GM18511 (cell line): ENCODE results near the gene DPP9.
"Not testable (repeated sequence)": the region's sequence is repeated elsewhere in the genome, so short reads cannot be mapped to it uniquely, and the experiment has no call there.

ENCODE experiments used
- ATAC-seq: cut with Tn5 transposase; IDR thresholded peaks from one replicate; pipeline ENCODE4 v1.9.1; 2021; ENCODE audit warnings: mild to moderate bottlenecking, moderate library complexity; ENCODE audit not compliant: unreplicated experiment

DPP9 gene

GRCh38 chr19:4742723-4743646 is 19.3 kb upstream of the DPP9 start:
- no peak for ATAC-seq

DNA sequence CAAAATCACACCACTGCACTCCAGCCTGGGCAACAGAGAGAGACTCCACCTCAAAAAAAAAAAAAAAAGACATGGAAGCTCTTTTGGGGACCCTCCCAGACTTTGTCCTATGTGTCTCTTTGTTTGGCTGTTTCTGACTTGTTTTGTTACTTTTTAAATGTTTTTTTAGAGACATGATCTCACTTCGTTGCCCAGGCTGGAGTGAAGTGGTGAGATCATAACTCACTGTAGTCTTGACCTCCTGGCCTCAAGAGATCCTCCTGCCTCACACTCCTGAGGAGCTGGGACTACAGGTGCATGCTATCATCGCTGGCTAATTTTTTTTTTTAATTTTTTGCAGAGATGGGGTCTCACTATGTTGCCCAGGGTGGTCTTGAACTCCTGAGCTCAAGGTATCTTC is 16.4 kb upstream of the DPP9 start:
- no peak for ATAC-seq

DNA sequence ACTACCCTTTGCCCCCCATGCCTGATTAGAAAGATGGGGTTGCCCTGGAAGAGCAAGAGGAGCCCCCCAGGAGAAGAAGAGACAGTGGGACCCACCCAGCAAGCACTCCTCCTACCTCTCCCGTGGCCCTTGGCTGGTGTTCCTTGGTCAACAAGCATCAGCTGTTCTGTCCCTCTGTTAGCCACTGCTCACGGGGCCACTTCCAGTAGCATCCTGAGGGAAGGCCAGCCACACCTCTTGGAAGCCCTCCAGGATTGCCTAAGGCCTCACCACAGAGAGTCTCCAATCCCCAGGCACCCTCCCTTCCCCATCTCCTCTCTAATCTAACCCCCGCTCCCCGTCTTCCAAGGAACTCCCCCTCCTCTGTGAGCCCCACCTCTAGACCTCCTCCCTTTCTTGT is 15.1 kb upstream of the DPP9 start:
- ATAC-seq, result no peak

DNA sequence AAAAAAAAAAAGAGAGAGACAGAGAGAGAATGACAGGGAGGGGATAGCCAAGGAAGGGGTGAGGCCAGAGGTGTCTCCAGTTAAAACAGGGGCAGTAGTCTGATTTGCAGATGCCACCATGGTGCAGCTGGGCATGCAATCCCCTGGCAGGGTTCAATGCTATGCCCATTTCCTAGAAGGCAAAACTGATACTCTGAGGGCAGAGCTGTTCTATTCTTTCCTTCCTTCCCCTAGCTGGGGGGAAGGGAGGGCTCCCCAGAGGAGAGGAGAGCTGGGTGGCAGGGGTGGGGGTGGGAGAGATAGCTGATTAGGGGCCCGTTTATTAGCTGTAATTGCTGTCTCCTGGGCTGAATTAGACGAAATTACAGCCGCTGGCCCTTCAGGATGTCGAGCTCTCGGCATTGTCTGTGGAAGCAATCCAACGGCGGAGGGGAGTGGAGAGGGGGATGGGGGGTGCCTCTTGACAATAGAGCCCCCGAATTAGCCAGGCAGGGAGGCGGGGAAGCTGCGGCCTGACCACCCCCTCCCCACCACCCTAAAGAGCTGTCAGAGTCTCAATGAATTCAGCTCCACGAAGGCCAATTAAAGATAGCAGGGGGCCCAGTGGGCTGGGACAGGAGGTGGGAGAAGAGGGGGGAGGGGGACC is 14.4 kb upstream of the DPP9 start:
- ATAC-seq, result no peak

DNA sequence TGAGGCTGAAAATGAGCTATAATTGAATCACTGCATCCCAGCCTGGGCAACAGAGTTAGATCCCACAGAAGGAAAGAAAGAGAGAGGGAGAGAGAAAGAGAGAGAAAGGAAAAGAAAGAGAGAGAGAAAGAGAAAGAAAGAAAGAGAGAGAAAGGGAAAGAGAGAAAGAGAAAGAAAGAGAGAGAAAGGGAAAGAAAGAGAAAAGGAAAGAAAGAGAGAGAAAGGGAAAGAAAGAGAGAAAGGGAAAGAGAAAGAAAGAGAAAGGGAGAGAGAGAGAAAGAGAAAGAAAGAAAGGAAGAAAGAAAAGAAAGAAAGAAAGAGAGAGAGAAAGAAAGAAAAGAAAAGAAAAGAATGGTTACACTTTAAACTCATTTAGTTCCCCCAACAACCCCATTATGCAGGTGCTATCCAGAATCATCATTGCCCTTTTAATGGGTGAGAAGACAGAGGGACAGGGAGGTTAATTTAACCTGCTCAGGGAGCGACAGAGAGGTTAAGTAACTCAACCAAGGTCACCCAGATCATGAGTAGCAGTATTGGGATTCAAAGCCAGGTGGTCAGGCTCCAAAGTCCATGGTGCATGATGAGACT is 10.2 kb upstream of the DPP9 start:
- no peak for ATAC-seq

DNA sequence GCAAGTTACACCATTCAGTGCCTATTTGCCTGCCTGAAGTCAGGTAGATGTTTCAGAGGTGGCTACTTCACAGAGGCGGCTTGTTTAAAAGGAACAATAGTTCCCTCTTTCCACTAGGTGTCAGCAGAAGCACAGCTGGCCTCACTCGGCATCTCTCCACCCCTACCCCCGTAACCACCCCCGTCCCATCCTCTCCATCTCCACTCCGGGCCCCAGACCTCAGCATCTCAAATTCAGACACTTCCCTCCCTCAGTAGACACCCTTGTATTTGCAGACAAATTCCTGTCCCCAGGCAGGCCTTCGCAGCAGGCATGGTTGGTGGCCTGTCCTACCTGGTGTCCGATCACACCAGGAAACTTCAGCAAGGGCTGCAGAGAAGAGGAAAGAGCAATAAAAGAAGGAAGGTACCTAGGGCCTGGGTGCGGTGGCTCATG is 9.1 kb upstream of the DPP9 start:
- ATAC-seq, result no peak

DNA sequence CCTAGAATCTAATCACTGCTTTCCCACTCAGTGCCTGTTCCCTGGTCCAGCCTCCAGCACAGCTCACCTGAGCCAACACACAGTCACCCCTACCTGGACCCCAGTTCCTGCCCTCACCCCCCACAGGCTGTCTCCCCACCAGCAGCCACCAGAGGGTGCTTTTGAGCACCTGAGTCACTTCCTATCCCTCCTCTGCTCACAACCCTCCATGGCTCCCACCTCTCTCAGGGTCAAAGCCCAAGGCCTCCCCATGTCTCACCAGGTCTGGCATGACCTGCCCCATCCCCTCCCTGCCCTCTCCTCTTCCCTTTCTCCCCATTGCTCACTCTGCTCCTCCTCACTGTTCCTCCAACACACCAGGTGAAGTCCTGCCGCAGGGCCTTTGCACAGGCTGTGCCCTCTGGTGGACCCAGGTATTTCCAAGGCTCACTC is 7.1 kb upstream of the DPP9 start:
- no peak for ATAC-seq

GRCh38 chr19:4728871-4729270 is 5.2 kb upstream of the DPP9 start:
- ATAC-seq, result no peak

DNA sequence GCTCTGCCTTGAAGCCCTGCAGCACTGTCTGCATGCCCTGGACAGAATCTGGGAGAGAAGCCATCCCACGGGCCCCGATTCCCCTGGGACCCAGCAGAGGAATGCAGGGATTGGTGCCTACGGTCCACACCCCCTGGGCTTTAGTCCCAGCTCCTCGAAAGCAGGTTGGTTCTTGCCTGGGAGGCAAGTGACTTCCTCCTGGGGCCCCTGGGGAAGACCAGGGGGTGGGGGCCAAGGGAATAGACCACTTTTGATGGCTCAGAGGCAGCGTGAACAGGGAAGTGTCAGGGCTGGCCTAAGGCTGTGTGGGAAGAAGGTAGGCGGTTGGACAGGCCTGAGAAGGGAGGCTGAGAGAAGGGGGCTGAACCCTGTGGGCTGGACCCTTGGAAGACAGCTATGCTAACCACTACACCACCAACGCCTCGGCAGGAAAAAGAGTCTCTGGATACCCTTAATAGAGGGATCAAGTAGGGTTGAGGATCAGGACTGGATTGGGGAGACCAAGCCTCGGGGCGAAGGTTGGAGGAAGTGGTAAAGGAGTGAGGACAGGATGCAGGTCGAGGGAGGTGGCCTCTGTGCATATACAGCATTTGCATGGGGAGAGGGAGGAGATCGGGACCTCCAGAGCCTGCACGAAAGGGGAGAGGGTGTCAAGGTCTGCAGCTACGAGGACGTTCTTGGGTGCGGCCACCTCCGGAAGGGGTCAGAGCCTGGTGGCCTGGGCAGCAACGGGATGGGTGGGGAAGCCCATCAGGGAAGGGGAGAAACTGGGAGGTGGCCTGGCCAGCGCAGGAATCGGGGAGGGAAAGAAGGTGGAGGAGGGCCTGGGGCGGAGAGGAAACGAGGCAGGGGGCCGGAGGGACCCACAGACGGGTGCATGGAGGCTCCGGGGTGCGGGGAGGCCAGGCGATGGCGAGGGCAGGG is 709 bp downstream of the DPP9 start:
- no peak for ATAC-seq

DNA sequence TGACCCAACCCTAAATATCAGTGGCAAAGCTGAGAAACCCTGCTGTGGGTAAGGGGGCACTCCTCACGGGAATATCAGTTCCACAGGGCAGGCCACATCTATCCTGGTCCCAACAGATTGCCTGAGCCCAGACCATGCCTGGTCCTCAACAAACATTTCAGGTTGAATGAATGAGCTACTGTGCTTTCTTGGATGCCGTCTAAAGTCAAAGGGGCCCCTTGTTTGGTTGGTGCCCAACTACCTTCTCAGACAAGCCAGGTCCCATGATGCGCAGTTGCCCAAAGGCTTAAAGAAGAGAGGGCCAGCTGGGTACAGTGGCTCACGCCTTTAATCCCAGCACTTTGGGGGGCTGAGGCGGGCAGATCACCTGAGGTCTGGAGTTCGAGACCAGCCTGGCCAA is 2.4 kb downstream of the DPP9 start:
- no peak for ATAC-seq

- ATAC-seq, result no peak
Measured at GRCh38 chr19:4720037-4720700, 3.5 kb downstream of the DPP9 start.

GRCh38 chr19:4719499-4719866 is 4.2 kb downstream of the DPP9 start:
- ATAC-seq, result no peak

DNA sequence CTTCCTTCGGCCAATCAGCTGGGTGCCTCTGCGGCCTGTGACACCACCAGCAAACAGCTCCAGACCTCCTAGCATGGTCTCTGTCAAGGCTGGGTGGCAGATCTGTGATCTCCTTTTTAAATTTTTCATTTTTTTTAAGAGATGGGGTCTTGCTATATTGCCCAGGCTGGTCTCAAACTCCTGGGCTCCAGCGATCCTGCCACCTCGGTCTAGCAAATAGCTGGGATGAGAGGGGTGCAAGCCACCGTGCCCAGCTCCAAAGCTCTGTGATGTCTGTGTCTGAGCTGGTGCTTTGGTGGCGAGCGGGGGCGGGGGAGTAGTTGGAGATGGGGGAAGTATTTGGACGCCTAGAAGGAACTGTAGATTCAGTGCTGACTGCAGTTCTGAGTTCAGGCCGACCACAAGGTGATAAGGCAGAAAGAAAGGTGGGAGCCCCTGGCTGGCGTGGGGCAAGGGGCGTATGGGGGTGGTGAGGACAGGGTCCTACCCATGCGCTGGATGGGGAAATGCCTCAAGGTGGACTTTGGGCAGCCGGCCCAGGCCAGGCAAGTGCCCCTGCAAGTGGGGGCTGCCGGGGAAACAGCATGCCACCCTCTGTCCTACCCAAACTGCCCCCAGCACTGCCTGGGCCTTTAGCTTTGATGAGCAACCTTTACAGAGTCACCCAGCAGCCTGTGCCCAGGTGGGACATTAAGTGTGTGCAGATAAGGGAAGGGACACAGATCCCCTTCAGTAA is 5.5 kb downstream of the DPP9 start:
- no peak for ATAC-seq

DNA sequence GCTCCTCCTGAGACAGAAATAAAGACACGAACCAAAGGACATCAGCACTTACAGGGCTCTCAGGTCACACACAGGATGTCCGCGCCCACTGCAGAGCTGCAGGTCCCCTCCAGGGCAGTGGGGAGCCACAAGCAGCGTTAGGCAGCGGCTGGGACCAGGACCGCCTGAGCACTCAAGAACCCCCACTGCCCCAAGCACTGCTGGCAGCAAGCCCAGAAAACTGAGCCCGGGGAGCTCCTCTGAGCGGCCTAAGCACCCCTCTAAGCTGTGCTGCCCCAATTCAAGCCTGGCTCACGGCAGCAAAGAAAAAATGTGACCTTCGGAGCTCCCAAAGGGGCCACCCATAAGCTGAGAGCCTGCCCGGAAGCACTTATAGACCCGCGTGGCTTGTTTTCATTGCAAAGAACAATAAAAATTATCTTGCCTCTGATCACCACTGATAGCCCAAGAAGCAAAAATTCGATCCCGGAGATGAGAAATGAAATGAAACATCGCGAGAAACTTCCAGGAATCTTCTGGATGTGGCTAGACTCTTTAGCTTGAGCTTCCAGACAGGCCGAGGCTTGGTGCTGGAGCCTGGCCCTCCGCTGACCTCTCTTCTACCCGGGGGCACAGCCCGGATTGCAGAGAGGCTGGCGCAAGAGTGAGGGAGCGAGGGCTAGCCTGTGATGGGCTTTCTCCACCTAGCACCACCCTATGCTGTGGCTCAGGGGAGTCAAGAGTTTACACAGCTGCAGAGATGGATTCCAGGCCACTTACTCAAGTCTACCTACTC is 6.3 kb downstream of the DPP9 start:
- no peak for ATAC-seq

- ATAC-seq, result no peak
Measured at GRCh38 chr19:4715529-4716221, 8.0 kb downstream of the DPP9 start.

DNA sequence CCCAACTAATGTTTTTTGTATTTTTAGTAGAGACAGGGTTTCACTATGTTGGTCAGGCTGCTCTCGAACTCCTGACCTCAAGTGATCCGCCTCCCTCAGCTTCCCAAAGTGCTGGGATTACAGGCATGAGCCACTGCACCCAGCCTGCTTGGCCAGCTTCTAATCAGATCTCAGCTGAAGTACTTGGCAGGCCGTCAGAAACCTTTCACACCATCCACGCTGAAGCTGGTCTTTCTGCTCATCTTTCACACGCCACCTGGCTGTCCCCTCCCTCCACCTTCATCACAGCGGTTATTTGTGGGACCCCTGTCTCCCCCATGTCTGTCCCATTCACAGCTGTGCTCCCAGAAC is 8.5 kb downstream of the DPP9 start:
- ATAC-seq, result not testable (repeated sequence)

DNA sequence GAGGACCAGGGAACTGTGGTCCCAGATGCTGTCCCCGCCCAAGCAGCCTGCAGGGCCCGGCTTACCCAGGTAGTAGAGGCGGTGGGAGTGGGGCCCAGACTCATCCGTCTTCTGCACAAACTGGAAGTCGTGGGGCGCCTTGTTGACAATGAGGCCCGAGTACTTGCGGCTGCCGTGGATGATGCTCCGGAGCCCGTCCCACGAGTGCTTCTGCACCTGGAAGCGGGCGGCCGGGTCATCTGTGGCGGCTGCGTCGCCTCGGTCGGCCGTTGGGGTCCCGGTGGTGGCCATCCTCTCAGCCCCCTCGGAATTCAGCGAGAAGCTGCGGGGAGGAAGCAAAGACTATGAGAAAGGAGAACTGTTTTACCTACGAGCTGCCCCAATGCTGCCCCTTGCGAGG is 9.6 kb downstream of the DPP9 start:
- no peak for ATAC-seq

DNA sequence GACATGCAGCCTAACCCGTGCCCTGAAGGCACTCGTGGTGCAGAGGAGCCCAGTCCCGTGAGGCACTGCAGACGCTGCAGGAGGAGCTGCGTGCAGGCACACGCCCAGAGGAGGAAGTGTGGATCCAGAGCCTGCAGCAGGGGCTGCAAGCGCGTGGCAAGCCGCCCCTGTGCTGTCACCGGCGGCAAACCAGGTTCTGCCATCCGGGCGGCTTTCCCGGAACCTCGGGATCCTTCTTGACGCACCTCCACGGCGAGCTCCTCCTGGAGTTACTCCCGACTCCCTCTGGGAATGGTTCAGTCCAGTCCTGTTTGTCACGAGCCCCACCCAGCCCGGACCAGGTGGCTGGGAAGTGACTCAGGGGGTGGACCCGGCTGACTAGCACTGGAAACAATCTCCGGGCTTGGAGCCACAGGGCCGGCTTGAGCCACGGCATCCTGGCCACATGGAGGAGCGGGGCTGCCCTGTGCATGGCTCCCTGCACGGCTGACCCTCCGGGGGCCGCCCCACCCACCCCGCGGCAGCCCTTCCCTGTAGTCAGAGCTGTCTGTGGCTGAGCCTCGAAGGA is 10.2 kb downstream of the DPP9 start:
- no peak for ATAC-seq
